BE2C (cell line): ENCODE results near the gene NELL1.

Experiments
- DNase-seq: peaks from one replicate; pipeline ENCODE4 v3.0.0-alpha.2; 2020
- H3K27me3 ChIP-seq: fragments of 250-450 bp; sonication (Bioruptor Pico); 2 replicates; pipeline ENCODE4 v1.5.1; 2020; ENCODE audit warnings: mild to moderate bottlenecking
- H3K36me3 ChIP-seq: fragments of 250-450 bp; sonication (Bioruptor Pico); 2 replicates; pipeline ENCODE4 v1.5.1; 2020; ENCODE audit warnings: mild to moderate bottlenecking
- H3K4me1 ChIP-seq: fragments of 250-450 bp; sonication (Bioruptor Pico); 2 replicates; pipeline ENCODE4 v1.5.1; 2020
- H3K4me3 ChIP-seq: 2 replicates; pipeline ENCODE4 v1.5.1; 2011; ENCODE audit warnings: low read depth, low read length
- H3K9me3 ChIP-seq: fragments of 250-450 bp; sonication (Bioruptor Pico); 2 replicates; pipeline ENCODE4 v1.5.1; 2020
- TF ChIP-seq, protein P1 (sequence below): IDR thresholded peaks from 2 replicates; pipeline ENCODE4 v1.5.1; 2012; ENCODE audit warnings: mild to moderate bottlenecking, low read depth, low read length

NELL1 gene

DNA sequence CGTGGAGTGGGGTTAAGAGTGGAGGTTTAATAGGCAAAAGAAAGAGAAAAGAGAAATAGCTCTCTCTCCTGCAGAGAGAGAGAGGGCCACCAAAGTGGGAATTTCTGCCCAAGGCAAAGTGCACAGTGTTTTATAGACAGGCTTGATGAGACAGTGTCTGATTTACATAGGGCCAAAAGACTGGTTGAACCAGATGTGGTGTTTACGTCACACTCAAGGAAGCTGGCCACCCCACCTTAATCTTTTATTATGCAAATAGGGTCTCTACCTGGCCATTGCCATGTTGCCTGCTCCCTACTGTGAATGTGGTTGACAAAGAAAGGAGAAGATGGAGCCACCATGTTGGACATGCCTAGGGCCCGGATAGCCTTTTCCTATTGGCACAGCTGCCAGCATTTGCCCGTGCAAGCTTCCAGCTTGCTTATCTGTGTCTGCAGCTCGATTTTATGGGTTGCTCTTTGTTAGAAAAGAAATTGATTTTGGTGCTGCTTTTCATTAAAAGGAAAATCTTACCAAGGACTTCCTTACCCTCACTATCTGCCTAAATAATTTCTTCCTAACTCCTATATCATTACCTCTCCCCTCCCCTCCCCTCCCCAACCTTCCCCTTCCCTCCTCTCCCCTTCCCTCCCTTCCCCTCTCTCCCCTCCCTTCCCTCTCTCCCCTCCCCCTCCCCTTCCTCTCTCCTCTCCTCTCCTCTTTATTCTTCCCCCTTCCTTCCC lies 436.0 kb downstream of the NELL1 start:
- no peak for DNase-seq
- Histone ChIP-seq H3K36me3 (no peaks in the 10 kb centered on the region), H3K4me3 (no peak overlapping the region), H3K27me3 (no peaks in the 10 kb centered on the region), H3K4me1 (no peaks in the 10 kb centered on the region), H3K9me3 (no peaks in the 10 kb centered on the region)
- TF ChIP-seq, protein P1, sequence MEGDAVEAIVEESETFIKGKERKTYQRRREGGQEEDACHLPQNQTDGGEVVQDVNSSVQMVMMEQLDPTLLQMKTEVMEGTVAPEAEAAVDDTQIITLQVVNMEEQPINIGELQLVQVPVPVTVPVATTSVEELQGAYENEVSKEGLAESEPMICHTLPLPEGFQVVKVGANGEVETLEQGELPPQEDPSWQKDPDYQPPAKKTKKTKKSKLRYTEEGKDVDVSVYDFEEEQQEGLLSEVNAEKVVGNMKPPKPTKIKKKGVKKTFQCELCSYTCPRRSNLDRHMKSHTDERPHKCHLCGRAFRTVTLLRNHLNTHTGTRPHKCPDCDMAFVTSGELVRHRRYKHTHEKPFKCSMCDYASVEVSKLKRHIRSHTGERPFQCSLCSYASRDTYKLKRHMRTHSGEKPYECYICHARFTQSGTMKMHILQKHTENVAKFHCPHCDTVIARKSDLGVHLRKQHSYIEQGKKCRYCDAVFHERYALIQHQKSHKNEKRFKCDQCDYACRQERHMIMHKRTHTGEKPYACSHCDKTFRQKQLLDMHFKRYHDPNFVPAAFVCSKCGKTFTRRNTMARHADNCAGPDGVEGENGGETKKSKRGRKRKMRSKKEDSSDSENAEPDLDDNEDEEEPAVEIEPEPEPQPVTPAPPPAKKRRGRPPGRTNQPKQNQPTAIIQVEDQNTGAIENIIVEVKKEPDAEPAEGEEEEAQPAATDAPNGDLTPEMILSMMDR: no peak

DNA sequence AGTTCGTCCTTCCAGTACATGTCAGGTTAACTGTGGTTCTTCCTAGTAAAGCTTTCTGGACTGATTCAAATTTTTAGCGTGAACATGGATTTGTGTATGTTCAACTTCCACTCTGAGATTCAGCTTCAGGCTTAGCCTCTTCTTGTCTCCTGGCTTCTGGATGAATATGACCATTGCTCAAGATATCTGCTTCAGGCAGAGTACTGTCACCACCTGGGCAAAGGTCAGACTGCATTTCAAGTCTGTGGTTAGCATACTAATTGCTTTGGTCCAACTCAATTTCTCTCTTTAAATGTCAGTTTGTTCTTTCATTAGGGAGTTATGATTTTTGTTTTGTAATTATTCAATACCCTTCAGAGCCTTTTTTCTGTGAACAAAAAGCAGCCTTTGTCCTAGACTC lies 440.0 kb downstream of the NELL1 start:
- Histone ChIP-seq H3K27me3 (no peaks in the 10 kb centered on the region), H3K4me1 (no peaks in the 10 kb centered on the region), H3K4me3 (no peak overlapping the region), H3K36me3 (no peaks in the 10 kb centered on the region), H3K9me3 (no peaks in the 10 kb centered on the region)
- DNase-seq: no peak
- TF ChIP-seq, protein P1: no peak

DNA sequence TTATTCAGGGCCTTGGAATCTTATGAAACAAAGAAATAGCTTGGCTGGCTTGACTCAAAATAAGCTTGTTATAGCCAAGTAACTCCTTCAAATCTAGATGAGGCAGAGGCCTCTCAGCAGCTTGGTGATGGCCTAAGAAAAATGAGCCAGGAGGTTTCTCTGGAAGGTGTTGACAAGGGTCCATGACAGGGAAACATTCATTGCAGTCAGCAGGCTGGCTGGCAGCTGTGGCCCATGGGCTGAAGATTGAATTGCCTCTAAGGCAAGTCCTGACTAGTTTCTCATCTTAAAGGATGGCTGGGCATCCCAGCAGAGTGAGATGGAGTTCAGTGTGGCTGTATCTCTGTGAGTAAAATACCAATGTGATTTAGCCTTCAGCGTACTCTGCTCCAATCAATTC lies 441.0 kb downstream of the NELL1 start:
- no peaks in the 10 kb centered on the region for H3K36me3 ChIP-seq
- no peaks in the 10 kb centered on the region for H3K4me1 ChIP-seq
- H3K4me3 ChIP-seq: no peak overlapping the region
- no peaks in the 10 kb centered on the region for H3K9me3 ChIP-seq
- TF ChIP-seq, protein P1: no peak
- DNase-seq: no peak
- H3K27me3 ChIP-seq: no peaks in the 10 kb centered on the region

DNA sequence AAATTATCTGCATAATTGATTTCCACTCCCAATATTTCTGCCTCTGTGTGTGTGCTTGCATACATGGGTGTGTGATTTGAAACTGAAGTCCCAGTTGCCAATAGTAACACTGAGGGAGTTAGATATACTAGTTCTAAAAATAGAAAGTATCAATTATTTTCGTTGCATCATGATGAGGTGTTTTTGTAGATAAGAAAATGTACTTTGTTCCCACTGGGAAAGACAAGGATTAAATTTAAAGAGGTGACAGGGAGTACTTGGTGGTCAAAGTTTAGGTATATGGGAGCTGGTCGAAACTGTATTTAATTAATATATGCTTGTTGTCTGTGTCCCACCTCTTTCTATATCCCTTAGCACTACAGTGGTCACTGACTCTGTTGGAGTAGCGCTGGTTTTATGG lies 444.5 kb downstream of the NELL1 start:
- H3K4me1 ChIP-seq: no peaks in the 10 kb centered on the region
- TF ChIP-seq, protein P1: no peak
- DNase-seq: no peak

DNA sequence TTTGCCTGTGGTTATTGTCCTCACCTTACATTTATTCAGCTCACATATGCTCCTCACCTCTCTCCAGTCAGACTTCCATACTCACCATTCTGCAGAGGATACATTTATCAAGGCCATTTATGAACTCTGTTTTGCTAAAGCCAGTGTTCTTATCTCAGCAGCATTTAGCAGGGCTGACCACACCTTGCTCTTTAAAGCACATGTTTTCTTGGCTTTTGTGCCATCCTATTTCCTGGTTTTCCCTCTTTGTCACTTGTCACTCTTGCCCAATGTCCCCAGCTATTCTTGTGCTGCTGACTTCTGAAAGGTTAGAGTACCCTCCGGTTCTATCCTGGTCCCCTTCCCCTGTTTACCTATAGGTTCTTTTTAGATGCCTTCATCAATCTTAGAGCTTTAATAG lies 446.6 kb downstream of the NELL1 start:
- Histone ChIP-seq H3K9me3 (no peaks in the 10 kb centered on the region), H3K4me1 (no peaks in the 10 kb centered on the region), H3K36me3 (no peaks in the 10 kb centered on the region), H3K27me3 (no peaks in the 10 kb centered on the region), H3K4me3 (no peak overlapping the region)
- TF ChIP-seq, protein P1: no peak
- DNase-seq: no peak

More for the DNA sequence above, 444.5 kb downstream of the NELL1 start:
- H3K27me3 ChIP-seq: no peaks in the 10 kb centered on the region
- H3K36me3 ChIP-seq: no peaks in the 10 kb centered on the region
- no peaks in the 10 kb centered on the region for H3K9me3 ChIP-seq
- no peak overlapping the region for H3K4me3 ChIP-seq

DNA sequence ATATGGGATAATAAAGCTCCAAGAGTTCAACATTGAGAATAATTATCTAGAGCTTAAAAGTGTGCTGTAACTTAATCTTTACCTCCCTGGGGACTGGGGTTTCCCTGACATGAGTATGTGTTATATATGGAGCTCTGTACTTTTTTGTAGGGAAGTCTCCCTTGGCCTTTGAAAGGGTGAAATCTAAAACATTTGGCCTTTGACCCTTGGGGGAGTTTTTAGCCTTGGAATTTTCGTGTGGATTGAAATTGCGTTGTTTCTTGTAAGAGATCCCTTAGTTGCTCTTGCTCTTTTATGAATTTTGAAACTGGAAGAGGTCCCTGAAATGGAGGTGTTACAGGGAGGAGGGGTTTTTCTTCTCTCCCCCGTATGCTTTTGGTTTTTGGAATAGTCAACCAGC lies 450.0 kb downstream of the NELL1 start:
- H3K4me1 ChIP-seq: no peaks in the 10 kb centered on the region
- H3K27me3 ChIP-seq: no peaks in the 10 kb centered on the region
- no peak for DNase-seq
- H3K9me3 ChIP-seq: no peaks in the 10 kb centered on the region
- H3K36me3 ChIP-seq: no peaks in the 10 kb centered on the region
- no peak overlapping the region for H3K4me3 ChIP-seq
- TF ChIP-seq, protein P1: no peak
